ENCODE results near the gene DHX34.

DNA sequence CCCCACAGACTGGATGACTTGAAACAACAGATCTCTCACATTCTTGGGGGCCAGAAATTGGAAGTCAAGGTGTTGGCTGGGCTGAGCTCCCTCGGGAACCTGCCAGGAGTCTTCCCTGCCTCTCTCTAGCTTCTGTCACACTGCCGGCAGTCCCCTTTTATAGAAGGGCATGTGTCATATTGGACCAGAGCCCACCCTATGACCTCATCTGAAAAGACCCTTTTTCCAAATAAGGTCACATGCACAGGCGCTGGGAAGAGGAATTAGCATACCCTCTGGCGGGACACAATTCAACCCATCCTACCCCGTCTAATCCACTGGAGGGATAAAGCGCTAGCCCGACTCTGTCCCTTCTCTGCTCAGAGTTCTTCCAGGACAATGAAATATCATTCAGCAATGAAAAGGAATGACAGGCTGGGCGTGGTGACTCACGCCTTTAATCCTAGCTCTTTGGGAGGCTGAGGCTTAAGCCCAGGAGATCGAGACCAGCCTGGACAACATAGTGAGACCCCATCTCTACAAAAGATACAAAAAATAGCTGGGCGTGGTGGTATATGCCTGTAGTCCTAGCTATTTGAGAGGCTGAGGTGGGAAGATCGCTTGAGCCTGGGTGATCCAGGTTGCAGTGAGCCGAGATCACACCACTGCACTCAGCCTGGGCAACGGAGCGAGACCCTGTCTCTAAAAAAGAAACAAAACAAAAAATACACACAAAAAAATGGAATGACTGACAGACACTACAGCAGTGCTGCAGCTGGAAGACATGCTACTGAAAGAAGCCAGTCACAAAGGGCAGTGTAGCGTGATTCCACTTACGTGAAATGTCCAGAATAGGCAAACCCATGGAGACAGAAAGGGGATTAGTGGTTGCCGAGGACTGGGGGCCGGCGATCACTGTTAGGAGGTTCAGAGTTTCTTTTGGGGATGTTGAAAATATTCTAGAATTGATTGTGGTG, 41.7 kb downstream of the DHX34 start:
- TF ChIP-seq, protein P1, sequence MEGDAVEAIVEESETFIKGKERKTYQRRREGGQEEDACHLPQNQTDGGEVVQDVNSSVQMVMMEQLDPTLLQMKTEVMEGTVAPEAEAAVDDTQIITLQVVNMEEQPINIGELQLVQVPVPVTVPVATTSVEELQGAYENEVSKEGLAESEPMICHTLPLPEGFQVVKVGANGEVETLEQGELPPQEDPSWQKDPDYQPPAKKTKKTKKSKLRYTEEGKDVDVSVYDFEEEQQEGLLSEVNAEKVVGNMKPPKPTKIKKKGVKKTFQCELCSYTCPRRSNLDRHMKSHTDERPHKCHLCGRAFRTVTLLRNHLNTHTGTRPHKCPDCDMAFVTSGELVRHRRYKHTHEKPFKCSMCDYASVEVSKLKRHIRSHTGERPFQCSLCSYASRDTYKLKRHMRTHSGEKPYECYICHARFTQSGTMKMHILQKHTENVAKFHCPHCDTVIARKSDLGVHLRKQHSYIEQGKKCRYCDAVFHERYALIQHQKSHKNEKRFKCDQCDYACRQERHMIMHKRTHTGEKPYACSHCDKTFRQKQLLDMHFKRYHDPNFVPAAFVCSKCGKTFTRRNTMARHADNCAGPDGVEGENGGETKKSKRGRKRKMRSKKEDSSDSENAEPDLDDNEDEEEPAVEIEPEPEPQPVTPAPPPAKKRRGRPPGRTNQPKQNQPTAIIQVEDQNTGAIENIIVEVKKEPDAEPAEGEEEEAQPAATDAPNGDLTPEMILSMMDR (IDR thresholded peaks at IDR 0.05), result no peak
- TF ChIP-seq POLR2A (IDR thresholded peaks at IDR 0.05), result no peak
- no peak for TF ChIP-seq POLR2AphosphoS5 (IDR thresholded peaks at IDR 0.05)
